ENCODE results near the gene RGN. TPM values are rescaled to one million over a fixed set of nuclear protein-coding genes. Genes with fewer than 3 reads are reported as not detected.

The RGN gene
- total RNA-seq, result 1 to 10 TPM; 1.4 to 4.4 (median 2.0) TPM

GRCh38 chrX:47078129-47079043, at the start of gene RGN:
Gene RGN, plus strand, starts transcription at chrX:47078443. Its CDS starts 2,702 bp downstream, at chrX:47081145.
- DNase-seq (peak in 1 of 2 donors; percentile 16), ATAC-seq (peak in 1 of 2 donors; percentile 62)
- H3K27me3 ChIP-seq, result no peaks in the 10 kb centered on the region
- H3K9me3 ChIP-seq, result no peaks in the 10 kb centered on the region
- intact Hi-C loops (cut with DNase I; ENCODE audit: low total_unique reads), result no loop called here
- H3K36me3 ChIP-seq, result peaks cover 0 to 5% of the 10 kb centered on the region in 2 donors
- peak within 1 kb of the TSS; percentile 51 to 62 (median 58) for H3K4me3 ChIP-seq
- in situ Hi-C loops (cut with MboI; ENCODE audit: low sequenced_read_pairs in 4 of 4), result no loop called here
- peak within 1 kb of the TSS in 3 of 4 donors; percentile 6 to 58 (median 34) for H3K27ac ChIP-seq
- no peaks in the 10 kb centered on the region for H3K4me1 ChIP-seq
- TF ChIP-seq POLR2A (IDR thresholded peaks at IDR 0.05), result no peak
- TF ChIP-seq, protein P1, sequence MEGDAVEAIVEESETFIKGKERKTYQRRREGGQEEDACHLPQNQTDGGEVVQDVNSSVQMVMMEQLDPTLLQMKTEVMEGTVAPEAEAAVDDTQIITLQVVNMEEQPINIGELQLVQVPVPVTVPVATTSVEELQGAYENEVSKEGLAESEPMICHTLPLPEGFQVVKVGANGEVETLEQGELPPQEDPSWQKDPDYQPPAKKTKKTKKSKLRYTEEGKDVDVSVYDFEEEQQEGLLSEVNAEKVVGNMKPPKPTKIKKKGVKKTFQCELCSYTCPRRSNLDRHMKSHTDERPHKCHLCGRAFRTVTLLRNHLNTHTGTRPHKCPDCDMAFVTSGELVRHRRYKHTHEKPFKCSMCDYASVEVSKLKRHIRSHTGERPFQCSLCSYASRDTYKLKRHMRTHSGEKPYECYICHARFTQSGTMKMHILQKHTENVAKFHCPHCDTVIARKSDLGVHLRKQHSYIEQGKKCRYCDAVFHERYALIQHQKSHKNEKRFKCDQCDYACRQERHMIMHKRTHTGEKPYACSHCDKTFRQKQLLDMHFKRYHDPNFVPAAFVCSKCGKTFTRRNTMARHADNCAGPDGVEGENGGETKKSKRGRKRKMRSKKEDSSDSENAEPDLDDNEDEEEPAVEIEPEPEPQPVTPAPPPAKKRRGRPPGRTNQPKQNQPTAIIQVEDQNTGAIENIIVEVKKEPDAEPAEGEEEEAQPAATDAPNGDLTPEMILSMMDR (IDR thresholded peaks at IDR 0.05 in 4 of 5, conservative IDR thresholded peaks at IDR 0.05 in 1 of 5), result no peak

GRCh38 chrX:47030339-47030738, 47.9 kb upstream of the RGN start:
- ATAC-seq (no peak), DNase-seq (no peak)
- no peaks in the 10 kb centered on the region for H3K36me3 ChIP-seq
- H3K4me1 ChIP-seq, result no peaks in the 10 kb centered on the region
- no peak overlapping the region for H3K27ac ChIP-seq
- no peaks in the 10 kb centered on the region for H3K9me3 ChIP-seq
- in situ Hi-C loops (cut with MboI; ENCODE audit: low sequenced_read_pairs in 4 of 4), result loop anchor here in 3 of 4 donors (10.0 to 25.0 kb wide), 2 partner anchors 126 to 268 kb away; partner anchors contain the start of gene SLC9A7 (in 2 of the 3)
- no peak for TF ChIP-seq POLR2A (IDR thresholded peaks at IDR 0.05)
- TF ChIP-seq, protein P1 (IDR thresholded peaks at IDR 0.05 in 4 of 5, conservative IDR thresholded peaks at IDR 0.05 in 1 of 5), result peak; percentile 14 to 55 (median 44)
- peaks cover 0 to 3% (median 0%) of the 10 kb centered on the region in 3 donors for H3K27me3 ChIP-seq
- intact Hi-C loops (cut with DNase I; ENCODE audit: low total_unique reads), result loop anchor here (1.0 kb wide), 1 partner anchor 127 kb away; no protein-coding TSS in a partner anchor
- H3K4me3 ChIP-seq, result no peak overlapping the region

DNA sequence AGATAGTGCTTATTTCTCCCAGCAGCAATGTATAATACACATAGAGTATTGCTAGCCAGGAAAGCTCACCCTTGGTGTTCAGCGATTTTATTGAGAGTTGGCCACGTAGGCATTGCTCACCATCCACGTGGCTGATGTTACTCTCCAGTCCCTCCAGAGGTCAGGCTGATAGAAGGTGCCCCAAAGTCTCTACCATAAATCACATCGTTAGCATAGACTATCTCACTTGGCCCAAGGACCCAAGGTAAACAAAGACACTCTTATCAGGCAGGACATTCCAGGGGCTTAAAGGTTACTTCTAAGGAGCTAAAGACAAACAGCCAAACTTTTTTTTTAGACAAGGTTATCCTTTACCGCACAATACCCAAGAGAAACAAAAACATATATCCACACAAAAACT, 30.3 kb upstream of the RGN start:
- Histone ChIP-seq H3K27me3 (no peaks in the 10 kb centered on the region), H3K27ac (no peak overlapping the region), H3K4me3 (no peak overlapping the region), H3K36me3 (no peaks in the 10 kb centered on the region), H3K4me1 (no peaks in the 10 kb centered on the region), H3K9me3 (no peaks in the 10 kb centered on the region)
- TF ChIP-seq, protein P1 (IDR thresholded peaks at IDR 0.05 in 4 of 5, conservative IDR thresholded peaks at IDR 0.05 in 1 of 5), result no peak
- TF ChIP-seq POLR2A (IDR thresholded peaks at IDR 0.05), result no peak
- intact Hi-C loops (cut with DNase I; ENCODE audit: low total_unique reads) (no loop called here), in situ Hi-C loops (cut with MboI; ENCODE audit: low sequenced_read_pairs in 4 of 4) (loop anchor here in 2 of 4 donors (25.0 kb wide), 1 partner anchor 286 kb away; the partner anchor contains the start of gene SLC9A7 (in 2 of the 2))
- DNase-seq (no peak), ATAC-seq (no peak)

DNA sequence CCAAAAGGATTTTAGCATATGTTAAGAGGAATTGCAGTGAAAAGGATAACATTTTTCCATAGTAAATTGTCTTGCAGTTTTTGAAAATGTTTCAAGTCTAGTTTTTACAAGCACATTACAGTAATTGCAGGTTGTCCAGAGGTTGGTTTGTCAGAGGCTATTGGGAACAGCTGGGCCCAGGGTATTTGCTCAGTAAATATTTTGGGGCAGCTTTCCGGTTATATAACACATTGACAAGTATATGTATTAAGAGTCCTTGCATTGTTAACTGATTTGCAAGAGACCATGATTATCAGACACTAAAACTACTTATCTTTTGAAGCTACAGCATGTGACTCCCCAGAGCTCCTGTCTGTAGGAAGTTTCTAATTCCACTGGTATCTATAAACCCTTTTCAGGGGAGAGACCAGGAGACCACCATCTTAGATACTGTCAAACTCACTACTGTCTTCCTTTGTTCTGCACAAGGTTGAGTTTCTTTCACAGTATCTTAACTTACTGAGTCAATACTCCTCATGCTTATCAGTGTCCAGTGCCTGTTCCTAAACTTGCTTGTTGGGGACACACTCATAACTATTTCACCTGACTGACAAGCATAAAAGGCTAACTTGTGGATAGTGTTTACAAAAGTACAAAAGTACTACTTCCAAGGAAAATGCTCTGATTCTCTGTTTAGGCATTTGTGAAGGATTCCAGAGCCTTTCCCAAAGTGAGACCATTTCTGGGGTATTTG, 18.9 kb upstream of the RGN start:
- in situ Hi-C loops (cut with MboI; ENCODE audit: low sequenced_read_pairs in 4 of 4), result no loop called here
- intact Hi-C loops (cut with DNase I; ENCODE audit: low total_unique reads), result no loop called here
- Histone ChIP-seq H3K27ac (no peak overlapping the region), H3K9me3 (no peaks in the 10 kb centered on the region), H3K4me1 (no peaks in the 10 kb centered on the region), H3K27me3 (no peaks in the 10 kb centered on the region), H3K36me3 (no peaks in the 10 kb centered on the region), H3K4me3 (no peak overlapping the region)
- ATAC-seq (no peak), DNase-seq (no peak)
- TF ChIP-seq POLR2A (IDR thresholded peaks at IDR 0.05), result no peak
- TF ChIP-seq, protein P1 (IDR thresholded peaks at IDR 0.05 in 4 of 5, conservative IDR thresholded peaks at IDR 0.05 in 1 of 5), result no peak

All from gastrocnemius medialis (tissue), 4 donors.